Measurements from ENCODE around the gene IFT43.

DNA sequence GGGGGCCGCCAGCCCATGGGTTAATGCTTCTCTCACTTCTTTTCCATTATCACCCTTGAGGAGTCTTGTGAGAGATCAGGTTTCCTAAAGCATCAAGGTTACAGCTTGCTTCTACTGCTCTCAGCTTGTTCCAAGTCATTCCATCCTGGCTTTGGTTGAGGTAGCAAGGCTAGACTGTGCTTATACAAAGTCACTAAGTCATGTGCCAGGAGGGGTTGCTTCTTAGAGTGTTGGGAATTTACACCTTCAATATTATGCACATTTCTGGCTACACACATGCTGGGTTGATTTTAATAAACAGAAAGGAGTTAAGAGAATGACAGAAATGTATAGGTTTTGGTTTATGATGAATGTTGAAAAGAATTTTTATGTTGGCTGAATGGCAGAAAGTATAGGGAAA lies 21.8 kb downstream of the IFT43 start:
- TF ChIP-seq EZH2 (optimal IDR thresholded peaks at IDR 0.05; ENCODE audit: low read depth, low read length) (no peak), EZH2phosphoT487 (IDR thresholded peaks at IDR 0.05; ENCODE audit: low read length) (no peak)
- TF ChIP-seq, protein P1, sequence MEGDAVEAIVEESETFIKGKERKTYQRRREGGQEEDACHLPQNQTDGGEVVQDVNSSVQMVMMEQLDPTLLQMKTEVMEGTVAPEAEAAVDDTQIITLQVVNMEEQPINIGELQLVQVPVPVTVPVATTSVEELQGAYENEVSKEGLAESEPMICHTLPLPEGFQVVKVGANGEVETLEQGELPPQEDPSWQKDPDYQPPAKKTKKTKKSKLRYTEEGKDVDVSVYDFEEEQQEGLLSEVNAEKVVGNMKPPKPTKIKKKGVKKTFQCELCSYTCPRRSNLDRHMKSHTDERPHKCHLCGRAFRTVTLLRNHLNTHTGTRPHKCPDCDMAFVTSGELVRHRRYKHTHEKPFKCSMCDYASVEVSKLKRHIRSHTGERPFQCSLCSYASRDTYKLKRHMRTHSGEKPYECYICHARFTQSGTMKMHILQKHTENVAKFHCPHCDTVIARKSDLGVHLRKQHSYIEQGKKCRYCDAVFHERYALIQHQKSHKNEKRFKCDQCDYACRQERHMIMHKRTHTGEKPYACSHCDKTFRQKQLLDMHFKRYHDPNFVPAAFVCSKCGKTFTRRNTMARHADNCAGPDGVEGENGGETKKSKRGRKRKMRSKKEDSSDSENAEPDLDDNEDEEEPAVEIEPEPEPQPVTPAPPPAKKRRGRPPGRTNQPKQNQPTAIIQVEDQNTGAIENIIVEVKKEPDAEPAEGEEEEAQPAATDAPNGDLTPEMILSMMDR (IDR thresholded peaks at IDR 0.05; ENCODE audit: low read length): no peak

All from MM.1S (cell line).